PC-9 (cell line): ENCODE measurements around the gene TRIO. TPM values are rescaled to one million over a fixed set of nuclear protein-coding genes. Genes with fewer than 3 reads are reported as not detected.
A peak's percentile ranks its signal among the peaks of the same experiment; 100 is the strongest.

Source experiments
- BruUV-seq: library from RNA; stranded (reverse); fragments of 400-500 nt; replicated peaks from 2 replicates; lab custom pipeline; 2021; lab: Mats Ljungman, UMichigan
- CTCF ChIA-PET: fragments of 300-600 bp; sonication (Branson Sonifier 250); formaldehyde crosslinking; loops from one replicate; lab custom pipeline; 2022; ENCODE audit warnings: antibody characterized with exemption; lab: Charles Lee
- POLR2A ChIA-PET: fragments of 300-600 bp; sonication (Branson Sonifier 250); formaldehyde crosslinking; loops from one replicate; lab custom pipeline; 2022; ENCODE audit warnings: antibody characterized with exemption; ENCODE audit not compliant: unreplicated experiment; lab: Charles Lee
- DNase-seq, 2 experiments: peaks; one replicate each; pipeline versions ENCODE4 v3.0.0 to v3.0.0-alpha.2; 2015 to 2022; ENCODE audit warnings: mixed read lengths in 1 of 2
- H2AFZ ChIP-seq: fragments of 200-600 bp; sonication (generic); 2 replicates; pipeline ENCODE4 v1.8.1; 2017; ENCODE audit warnings: antibody characterized with exemption
- H3F3A ChIP-seq: fragments of 200-600 bp; sonication (generic); 2 replicates; pipeline ENCODE4 v1.8.1; 2017; ENCODE audit warnings: antibody characterized with exemption, mild to moderate bottlenecking, low read depth; ENCODE audit not compliant: insufficient read depth
- H3K27ac ChIP-seq: fragments of 200-600 bp; sonication (generic); 2 replicates; pipeline ENCODE4 v1.6.1; 2016; ENCODE audit warnings: mixed run types
- H3K27me3 ChIP-seq: fragments of 200-600 bp; sonication (generic); 2 replicates; pipeline ENCODE4 v1.6.1; 2016; ENCODE audit warnings: low read depth, mixed run types; ENCODE audit not compliant: insufficient read depth
- H3K36me3 ChIP-seq: fragments of 200-600 bp; sonication (generic); 2 replicates; pipeline ENCODE4 v1.6.1; 2016; ENCODE audit warnings: low read depth, mixed run types
- H3K4me1 ChIP-seq: fragments of 200-600 bp; sonication (generic); replicated peaks from 2 replicates; pipeline ENCODE4 v1.6.1; 2016; ENCODE audit warnings: mixed run types; ENCODE audit not compliant: insufficient read depth
- H3K4me2 ChIP-seq: fragments of 200-600 bp; sonication (generic); 2 replicates; pipeline ENCODE4 v1.6.1; 2017; ENCODE audit warnings: mixed run types
- H3K4me3 ChIP-seq: fragments of 200-600 bp; sonication (generic); 2 replicates; pipeline ENCODE4 v1.6.1; 2016; ENCODE audit warnings: mixed run types
- H3K79me2 ChIP-seq: fragments of 200-600 bp; sonication (generic); 2 replicates; pipeline ENCODE4 v1.6.1; 2017; ENCODE audit warnings: low read depth, mixed run types
- H3K9me2 ChIP-seq: fragments of 200-600 bp; sonication (generic); 2 replicates; pipeline ENCODE4 v1.8.1; 2017; ENCODE audit warnings: mild to moderate bottlenecking; ENCODE audit not compliant: insufficient read depth
- H3K9me3 ChIP-seq: fragments of 200-600 bp; sonication (generic); 2 replicates; pipeline ENCODE4 v1.8.1; 2016; ENCODE audit warnings: low read depth; ENCODE audit not compliant: insufficient read depth
- H4K20me1 ChIP-seq: fragments of 200-600 bp; sonication (generic); 2 replicates; pipeline ENCODE4 v1.8.1; 2017; ENCODE audit not compliant: insufficient read depth
- CTCF ChIP-seq: fragments of 200-600 bp; sonication (generic); conservative IDR thresholded peaks from 2 replicates; pipeline ENCODE4 v1.6.1; 2017; ENCODE audit warnings: mixed run types, antibody characterized with exemption, mild to moderate bottlenecking, moderate library complexity
- EZH2 ChIP-seq: fragments of 200-600 bp; sonication (generic); IDR thresholded peaks from 2 replicates; pipeline ENCODE4 v1.8.0; 2017; ENCODE audit warnings: antibody characterized with exemption, low read depth
- intact Hi-C: fragments of 100-400 bp; cut with micrococcal nuclease; formaldehyde crosslinking; loops from one replicate; pipeline ENCODE4 v1.10.0; 2022; ENCODE audit not compliant: unreplicated experiment
- total RNA-seq: library from RNA; stranded (reverse); gene quantifications from 2 replicates; pipeline ENCODE4 v1.2.3, GENCODE V29; 2021

The TRIO gene
- total RNA-seq, 1 experiment from 2014 or later, result 596 TPM

GRCh38 chr5:14506661-14507060, 363.5 kb downstream of the TRIO start:
- no peak for DNase-seq
- Histone ChIP-seq H3F3A (0 out of 2 replicates have a peak, but pooled peaks cover 4% of the 10 kb centered on the region), H4K20me1 (0 out of 2 replicates have a peak, but pooled peaks cover 3% of the 10 kb centered on the region), H3K27ac (no peak overlapping the region), H3K9me2 (no peaks in the 10 kb centered on the region), H3K27me3 (no peaks in the 10 kb centered on the region), H2AFZ (no peak overlapping the region), H3K79me2 (no peaks in the 10 kb centered on the region), H3K36me3 (0 out of 2 replicates have a peak, but pooled peaks cover 6% of the 10 kb centered on the region), H3K4me1 (no peaks in the 10 kb centered on the region), H3K4me3 (no peak overlapping the region), H3K9me3 (no peaks in the 10 kb centered on the region), H3K4me2 (no peak overlapping the region)
- no peak for TF ChIP-seq EZH2
- TF ChIP-seq CTCF, result no peak
- BruUV-seq, result no TSS peak
- ChIA-PET CTCF (interaction anchor here (1.0 kb wide), 1 partner anchor 142 kb away, joined by 3 read pairs; no protein-coding TSS in a partner anchor), POLR2A (no interaction called here)
- intact Hi-C loops, result no loop called here

- ChIA-PET CTCF (interaction anchor here (1.0 kb wide), 1 partner anchor 141 kb away, joined by 3 read pairs; no protein-coding TSS in a partner anchor), POLR2A (interaction anchor here (0.6 kb wide), 1 partner anchor 141 kb away, joined by 3 read pairs; no protein-coding TSS in a partner anchor)
- no peaks in the 10 kb centered on the region for H3K79me2 ChIP-seq
- H3K36me3 ChIP-seq, result 0 out of 2 replicates have a peak, but pooled peaks cover 6% of the 10 kb centered on the region
- H3K27ac ChIP-seq, result no peak overlapping the region
- H4K20me1 ChIP-seq, result 0 out of 2 replicates have a peak, but pooled peaks cover 3% of the 10 kb centered on the region
- no peaks in the 10 kb centered on the region for H3K9me2 ChIP-seq
- H3K27me3 ChIP-seq, result no peaks in the 10 kb centered on the region
- 0 out of 2 replicates have a peak, but pooled peaks cover 4% of the 10 kb centered on the region for H3F3A ChIP-seq
- H3K4me3 ChIP-seq, result no peak overlapping the region
- no peak overlapping the region for H3K4me2 ChIP-seq
- no peaks in the 10 kb centered on the region for H3K9me3 ChIP-seq
- BruUV-seq, result no TSS peak
- intact Hi-C loops, result no loop called here
- no peak for DNase-seq
- no peak for TF ChIP-seq EZH2
- no peak for TF ChIP-seq CTCF
- H2AFZ ChIP-seq, result no peak overlapping the region
- H3K4me1 ChIP-seq, result no peaks in the 10 kb centered on the region
Observed at GRCh38 chr5:14507156-14507941, 364.2 kb downstream of the TRIO start.

GRCh38 chr5:14508046-14508445, 364.9 kb downstream of the TRIO start:
- no peak for DNase-seq
- H3K36me3 ChIP-seq, result 0 out of 2 replicates have a peak, but pooled peaks cover 5% of the 10 kb centered on the region
- TF ChIP-seq CTCF (no peak), EZH2 (no peak)
- BruUV-seq, result TSS peak; percentile 1
- H3K27ac ChIP-seq, result no peak overlapping the region
- no peaks in the 10 kb centered on the region for H3K9me3 ChIP-seq
- H3K9me2 ChIP-seq, result no peaks in the 10 kb centered on the region
- intact Hi-C loops, result no loop called here
- ChIA-PET CTCF (no interaction called here), POLR2A (interaction anchor here (0.6 kb wide), 1 partner anchor 140 kb away, joined by 3 read pairs; no protein-coding TSS in a partner anchor)
- no peak overlapping the region for H3K4me2 ChIP-seq
- H2AFZ ChIP-seq, result no peak overlapping the region
- no peak overlapping the region for H3K4me3 ChIP-seq
- H4K20me1 ChIP-seq, result 0 out of 2 replicates have a peak, but pooled peaks cover 3% of the 10 kb centered on the region
- no peaks in the 10 kb centered on the region for H3K4me1 ChIP-seq
- 0 out of 2 replicates have a peak, but pooled peaks cover 4% of the 10 kb centered on the region for H3F3A ChIP-seq
- no peaks in the 10 kb centered on the region for H3K27me3 ChIP-seq
- no peaks in the 10 kb centered on the region for H3K79me2 ChIP-seq
